Measurements from ENCODE around the gene ACSM6. TPM values are rescaled to one million over a fixed set of nuclear protein-coding genes. Genes with fewer than 3 reads are reported as not detected.

ACSM6 gene
- polyA plus RNA-seq, 1 of the 3 experiments (the other 2 are of a cell fraction) = not detected

DNA sequence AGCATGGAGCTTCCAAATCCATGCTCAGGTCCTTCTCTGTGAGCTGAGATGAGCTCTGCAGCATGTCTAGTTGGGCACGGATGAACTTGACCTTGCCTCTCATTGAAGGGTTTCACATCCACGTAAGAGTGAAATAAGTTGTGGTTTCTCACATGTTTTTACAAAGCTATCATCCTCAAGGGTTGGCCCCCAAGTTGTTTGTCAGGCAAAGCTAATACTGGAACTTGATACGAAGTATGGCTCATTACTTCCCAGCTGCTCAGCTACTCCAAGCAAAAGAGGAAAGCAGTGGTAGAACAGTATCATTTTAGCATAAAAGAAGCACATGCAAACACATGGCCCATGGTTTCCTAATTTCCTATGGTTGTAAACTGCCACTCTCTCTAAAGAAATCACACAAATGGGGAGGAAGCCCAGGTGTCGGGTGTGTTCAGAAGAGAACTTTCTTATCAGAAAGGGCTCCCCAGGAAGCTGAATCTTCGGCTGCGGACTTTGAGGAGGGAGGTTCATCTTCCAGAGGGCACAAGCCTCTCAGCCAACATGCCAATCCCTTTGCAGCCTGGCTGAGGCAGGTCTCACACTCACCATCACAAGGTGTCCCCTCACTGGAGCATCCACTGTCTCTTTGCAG is 51.5 kb downstream of the ACSM6 start:
- Histone ChIP-seq H3K36me3 (replicated peaks in 1 of 2; ENCODE audit: control insufficient read depth in 1 of 2, insufficient read depth in 2 of 2, low read length in 1 of 2) (peaks cover 10 to 12% of the 10 kb centered on the region in 2 experiments), H3K9ac (no peak overlapping the region), H4K20me1 (ENCODE audit: insufficient read depth) (no peaks in the 10 kb centered on the region), H3K9me2 (no peaks in the 10 kb centered on the region), H3K27ac (ENCODE audit: low read depth in 2 of 2, low read length in 1 of 2) (no peak overlapping the region), H3K27me3 (ENCODE audit: insufficient read depth) (no peaks in the 10 kb centered on the region), H3K9me3 (no peaks in the 10 kb centered on the region), H3K4me1 (ENCODE audit: control insufficient read depth in 1 of 2, insufficient read depth in 2 of 2, low read depth in 1 of 2, low read length in 1 of 2) (peaks cover 2 to 8% of the 10 kb centered on the region in 2 experiments; a peak in 3 of 4 replicates), H3F3A (replicated peaks; ENCODE audit: insufficient read depth) (peaks cover 17% of the 10 kb centered on the region), H2AFZ (ENCODE audit: low read depth) (no peak overlapping the region), H3K79me2 (ENCODE audit: insufficient read depth) (peaks cover under 1% of the 10 kb centered on the region; the same call in 1 of the 2 replicates), H3K4me3 (ENCODE audit: low read depth in 2 of 2, low read length in 1 of 2) (no peak overlapping the region), H3K4me2 (no peak overlapping the region)
- 91% methylated on average over 6 of the region's 6 CpGs for WGBS (ENCODE audit: low lambda C conversion rate)
- no peak for DNase-seq
- ChIA-PET CTCF (interaction anchor here (0.6 to 14.1 kb wide), 43 partner anchors 9 to 621 kb away, joined by 3 to 404 read pairs (median 4); no protein-coding TSS in a partner anchor), POLR2A (no interaction called here)
- TF ChIP-seq, protein P1, sequence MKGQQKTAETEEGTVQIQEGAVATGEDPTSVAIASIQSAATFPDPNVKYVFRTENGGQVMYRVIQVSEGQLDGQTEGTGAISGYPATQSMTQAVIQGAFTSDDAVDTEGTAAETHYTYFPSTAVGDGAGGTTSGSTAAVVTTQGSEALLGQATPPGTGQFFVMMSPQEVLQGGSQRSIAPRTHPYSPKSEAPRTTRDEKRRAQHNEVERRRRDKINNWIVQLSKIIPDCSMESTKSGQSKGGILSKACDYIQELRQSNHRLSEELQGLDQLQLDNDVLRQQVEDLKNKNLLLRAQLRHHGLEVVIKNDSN (IDR thresholded peaks at IDR 0.05; ENCODE audit: borderline replicate concordance, low read depth) = no peak
- TF ChIP-seq TCF12 (IDR thresholded peaks at IDR 0.05) (no peak), MXI1 (IDR thresholded peaks at IDR 0.05; ENCODE audit: low read depth, low read length) (no peak), MEF2A (IDR thresholded peaks at IDR 0.05; ENCODE audit: borderline replicate concordance, low read depth) (no peak), RXRA (IDR thresholded peaks at IDR 0.05; ENCODE audit: borderline replicate concordance, low read depth) (no peak), CHD2 (IDR thresholded peaks at IDR 0.05; ENCODE audit: low read length, partially characterized antibody) (no peak), FOSL2 (IDR thresholded peaks at IDR 0.05; ENCODE audit: borderline replicate concordance, low read depth) (no peak)
- TF ChIP-seq, protein P2, sequence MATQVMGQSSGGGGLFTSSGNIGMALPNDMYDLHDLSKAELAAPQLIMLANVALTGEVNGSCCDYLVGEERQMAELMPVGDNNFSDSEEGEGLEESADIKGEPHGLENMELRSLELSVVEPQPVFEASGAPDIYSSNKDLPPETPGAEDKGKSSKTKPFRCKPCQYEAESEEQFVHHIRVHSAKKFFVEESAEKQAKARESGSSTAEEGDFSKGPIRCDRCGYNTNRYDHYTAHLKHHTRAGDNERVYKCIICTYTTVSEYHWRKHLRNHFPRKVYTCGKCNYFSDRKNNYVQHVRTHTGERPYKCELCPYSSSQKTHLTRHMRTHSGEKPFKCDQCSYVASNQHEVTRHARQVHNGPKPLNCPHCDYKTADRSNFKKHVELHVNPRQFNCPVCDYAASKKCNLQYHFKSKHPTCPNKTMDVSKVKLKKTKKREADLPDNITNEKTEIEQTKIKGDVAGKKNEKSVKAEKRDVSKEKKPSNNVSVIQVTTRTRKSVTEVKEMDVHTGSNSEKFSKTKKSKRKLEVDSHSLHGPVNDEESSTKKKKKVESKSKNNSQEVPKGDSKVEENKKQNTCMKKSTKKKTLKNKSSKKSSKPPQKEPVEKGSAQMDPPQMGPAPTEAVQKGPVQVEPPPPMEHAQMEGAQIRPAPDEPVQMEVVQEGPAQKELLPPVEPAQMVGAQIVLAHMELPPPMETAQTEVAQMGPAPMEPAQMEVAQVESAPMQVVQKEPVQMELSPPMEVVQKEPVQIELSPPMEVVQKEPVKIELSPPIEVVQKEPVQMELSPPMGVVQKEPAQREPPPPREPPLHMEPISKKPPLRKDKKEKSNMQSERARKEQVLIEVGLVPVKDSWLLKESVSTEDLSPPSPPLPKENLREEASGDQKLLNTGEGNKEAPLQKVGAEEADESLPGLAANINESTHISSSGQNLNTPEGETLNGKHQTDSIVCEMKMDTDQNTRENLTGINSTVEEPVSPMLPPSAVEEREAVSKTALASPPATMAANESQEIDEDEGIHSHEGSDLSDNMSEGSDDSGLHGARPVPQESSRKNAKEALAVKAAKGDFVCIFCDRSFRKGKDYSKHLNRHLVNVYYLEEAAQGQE (IDR thresholded peaks at IDR 0.05; ENCODE audit: low read depth, low read length) = no peak
- TF ChIP-seq, protein P3, sequence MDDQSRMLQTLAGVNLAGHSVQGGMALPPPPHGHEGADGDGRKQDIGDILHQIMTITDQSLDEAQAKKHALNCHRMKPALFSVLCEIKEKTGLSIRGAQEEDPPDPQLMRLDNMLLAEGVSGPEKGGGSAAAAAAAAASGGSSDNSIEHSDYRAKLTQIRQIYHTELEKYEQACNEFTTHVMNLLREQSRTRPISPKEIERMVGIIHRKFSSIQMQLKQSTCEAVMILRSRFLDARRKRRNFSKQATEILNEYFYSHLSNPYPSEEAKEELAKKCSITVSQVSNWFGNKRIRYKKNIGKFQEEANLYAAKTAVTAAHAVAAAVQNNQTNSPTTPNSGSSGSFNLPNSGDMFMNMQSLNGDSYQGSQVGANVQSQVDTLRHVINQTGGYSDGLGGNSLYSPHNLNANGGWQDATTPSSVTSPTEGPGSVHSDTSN (IDR thresholded peaks at IDR 0.05) = no peak

DNA sequence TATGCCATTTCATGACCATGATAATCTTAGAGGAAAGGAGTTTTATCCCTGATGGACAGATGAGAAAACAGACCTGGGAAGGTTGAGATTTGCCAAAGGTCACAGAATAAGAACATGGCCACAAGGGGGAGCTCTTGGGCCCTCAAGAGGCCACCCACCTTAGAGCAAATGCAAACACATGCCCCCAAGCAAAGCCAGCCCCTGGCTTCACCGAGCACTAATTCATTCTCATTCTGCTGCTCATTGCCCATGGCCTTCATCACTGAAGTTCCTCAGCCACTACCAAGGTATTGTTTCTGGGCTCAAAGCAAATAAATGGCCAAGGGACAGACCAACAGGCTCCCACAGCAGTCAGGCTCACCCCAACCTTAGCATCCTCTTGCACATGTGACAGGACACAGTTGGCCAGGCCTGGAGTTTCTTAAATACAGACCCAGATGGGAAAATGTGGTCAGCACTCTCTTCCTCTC is 52.6 kb downstream of the ACSM6 start:
- no peaks in the 10 kb centered on the region for H4K20me1 ChIP-seq (ENCODE audit: insufficient read depth)
- H3K27ac ChIP-seq (ENCODE audit: low read depth in 2 of 2, low read length in 1 of 2) = peak overlapping the region in 1 of 2 experiments; percentile 84; a peak in 2 of 4 replicates
- ChIA-PET CTCF (interaction anchor here (0.6 to 14.1 kb wide), 45 partner anchors 10 to 651 kb away, joined by 3 to 404 read pairs (median 4); no protein-coding TSS in a partner anchor), POLR2A (interaction anchor here (0.6 kb wide), 1 partner anchor 38 kb away, joined by 5 read pairs; no protein-coding TSS in a partner anchor)
- peaks cover 6% of the 10 kb centered on the region; the same call in 1 of the 2 replicates for H3K79me2 ChIP-seq (ENCODE audit: insufficient read depth)
- H3K9me2 ChIP-seq = no peaks in the 10 kb centered on the region
- peaks cover 10 to 12% of the 10 kb centered on the region in 2 experiments for H3K36me3 ChIP-seq (replicated peaks in 1 of 2; ENCODE audit: control insufficient read depth in 1 of 2, insufficient read depth in 2 of 2, low read length in 1 of 2)
- 0% methylated on average over 1 of the region's 1 CpG for WGBS (ENCODE audit: low lambda C conversion rate)
- peaks cover 2 to 8% of the 10 kb centered on the region in 2 experiments; a peak in 3 of 4 replicates for H3K4me1 ChIP-seq (ENCODE audit: control insufficient read depth in 1 of 2, insufficient read depth in 2 of 2, low read depth in 1 of 2, low read length in 1 of 2)
- H3K4me3 ChIP-seq (ENCODE audit: low read depth in 2 of 2, low read length in 1 of 2) = no peak overlapping the region
- no peaks in the 10 kb centered on the region for H3K9me3 ChIP-seq
- H3K4me2 ChIP-seq = peak overlapping the region; percentile 54
- peak overlapping the region; percentile 44 for H3K9ac ChIP-seq
- no peaks in the 10 kb centered on the region for H3K27me3 ChIP-seq (ENCODE audit: insufficient read depth)
- H3F3A ChIP-seq (replicated peaks; ENCODE audit: insufficient read depth) = peaks cover 17% of the 10 kb centered on the region
- peak; percentile 68 for DNase-seq
- H2AFZ ChIP-seq (ENCODE audit: low read depth) = no peak overlapping the region
- no peak for TF ChIP-seq FOSL2 (IDR thresholded peaks at IDR 0.05; ENCODE audit: borderline replicate concordance, low read depth)
- TF ChIP-seq SMC3 (IDR thresholded peaks at IDR 0.05; ENCODE audit: low read depth, low read length) = peak; percentile 94
- no peak for TF ChIP-seq NFIC (IDR thresholded peaks at IDR 0.05; ENCODE audit: borderline replicate concordance)
- TF ChIP-seq, protein P4, sequence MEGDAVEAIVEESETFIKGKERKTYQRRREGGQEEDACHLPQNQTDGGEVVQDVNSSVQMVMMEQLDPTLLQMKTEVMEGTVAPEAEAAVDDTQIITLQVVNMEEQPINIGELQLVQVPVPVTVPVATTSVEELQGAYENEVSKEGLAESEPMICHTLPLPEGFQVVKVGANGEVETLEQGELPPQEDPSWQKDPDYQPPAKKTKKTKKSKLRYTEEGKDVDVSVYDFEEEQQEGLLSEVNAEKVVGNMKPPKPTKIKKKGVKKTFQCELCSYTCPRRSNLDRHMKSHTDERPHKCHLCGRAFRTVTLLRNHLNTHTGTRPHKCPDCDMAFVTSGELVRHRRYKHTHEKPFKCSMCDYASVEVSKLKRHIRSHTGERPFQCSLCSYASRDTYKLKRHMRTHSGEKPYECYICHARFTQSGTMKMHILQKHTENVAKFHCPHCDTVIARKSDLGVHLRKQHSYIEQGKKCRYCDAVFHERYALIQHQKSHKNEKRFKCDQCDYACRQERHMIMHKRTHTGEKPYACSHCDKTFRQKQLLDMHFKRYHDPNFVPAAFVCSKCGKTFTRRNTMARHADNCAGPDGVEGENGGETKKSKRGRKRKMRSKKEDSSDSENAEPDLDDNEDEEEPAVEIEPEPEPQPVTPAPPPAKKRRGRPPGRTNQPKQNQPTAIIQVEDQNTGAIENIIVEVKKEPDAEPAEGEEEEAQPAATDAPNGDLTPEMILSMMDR (IDR thresholded peaks at IDR 0.05) = peak; percentile 88
- no peak for TF ChIP-seq EP300 (IDR thresholded peaks at IDR 0.05; ENCODE audit: borderline replicate concordance in 1 of 2, low read depth in 1 of 2, low read length in 1 of 2)
- TF ChIP-seq RCOR1 (IDR thresholded peaks at IDR 0.05; ENCODE audit: low read length) = no peak
- TF ChIP-seq, protein P5, sequence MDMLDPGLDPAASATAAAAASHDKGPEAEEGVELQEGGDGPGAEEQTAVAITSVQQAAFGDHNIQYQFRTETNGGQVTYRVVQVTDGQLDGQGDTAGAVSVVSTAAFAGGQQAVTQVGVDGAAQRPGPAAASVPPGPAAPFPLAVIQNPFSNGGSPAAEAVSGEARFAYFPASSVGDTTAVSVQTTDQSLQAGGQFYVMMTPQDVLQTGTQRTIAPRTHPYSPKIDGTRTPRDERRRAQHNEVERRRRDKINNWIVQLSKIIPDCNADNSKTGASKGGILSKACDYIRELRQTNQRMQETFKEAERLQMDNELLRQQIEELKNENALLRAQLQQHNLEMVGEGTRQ (IDR thresholded peaks at IDR 0.05; ENCODE audit: borderline replicate concordance, low read depth, low read length) = no peak
- no peak for TF ChIP-seq ELF1 (IDR thresholded peaks at IDR 0.05)
- no peak for TF ChIP-seq RXRA (IDR thresholded peaks at IDR 0.05; ENCODE audit: borderline replicate concordance, low read depth)
- TF ChIP-seq MXI1 (IDR thresholded peaks at IDR 0.05; ENCODE audit: low read depth, low read length) = no peak
- no peak for TF ChIP-seq POLR2AphosphoS5 (IDR thresholded peaks at IDR 0.05; ENCODE audit: low read depth, low read length)
- no peak for TF ChIP-seq TAF1 (IDR thresholded peaks at IDR 0.05; ENCODE audit: borderline replicate concordance, low read depth, low read length)
